ENCODE measurements around the gene ZCCHC8.

GRCh38 chr12:122454739-122455138, 46.0 kb downstream of the ZCCHC8 start:
- TF ChIP-seq ZNF8 (CRISPR knock-in tag; IDR thresholded peaks at IDR 0.05), result no peak
- no peak for TF ChIP-seq CREB5 (CRISPR knock-in tag; IDR thresholded peaks at IDR 0.05; ENCODE audit: low read depth)
- TF ChIP-seq PATZ1 (CRISPR knock-in tag; IDR thresholded peaks at IDR 0.05; ENCODE audit: borderline replicate concordance), result no peak
- no peak for TF ChIP-seq POU6F1 (CRISPR knock-in tag; IDR thresholded peaks at IDR 0.05; ENCODE audit: borderline replicate concordance, low read depth)
- no peak for TF ChIP-seq GLIS3 (CRISPR knock-in tag; IDR thresholded peaks at IDR 0.05)
- TF ChIP-seq ISL1 (CRISPR knock-in tag; IDR thresholded peaks at IDR 0.05), result no peak
